ENCODE measurements around the gene B3GALT5. TPM values are rescaled to one million over a fixed set of nuclear protein-coding genes. Genes with fewer than 3 reads are reported as not detected.

Gene B3GALT5
- 0.08 to 0.18 TPM (median 0.10 TPM) in 5 replicates for total RNA-seq (2022; extraction: Qiagen RNA extraction)

GRCh38 chr21:39612233-39613040 is at the start of gene B3GALT5:
Gene B3GALT5, plus strand, starts transcription at chr21:39612940. Its CDS starts 47,620 bp downstream, at chr21:39660560.

Other genes with a start within 250 kb of the B3GALT5 start
- gene LCA5L, start 167.2 kb upstream of the B3GALT5 start, total RNA-seq (2022; extraction: Qiagen RNA extraction), result 0.81 to 1.5 TPM (median 1.0 TPM) in 5 replicates
- gene SH3BGR, start 161.0 kb upstream of the B3GALT5 start, total RNA-seq (2022; extraction: Qiagen RNA extraction), result 0.49 to 0.95 TPM (median 0.73 TPM) in 5 replicates
- gene IGSF5, start 132.2 kb downstream of the B3GALT5 start, total RNA-seq (2022; extraction: Qiagen RNA extraction), result not detected in 5 replicates

Measured in A549 treated with AZD2906 at 1 μM for 4 hours (cell line).